Activated T-helper 1 cell treated with Interleukin-2 at 50 U/mL for 16 hours (primary cell): Measurements from ENCODE around the gene NOTCH2.

ENCODE experiments used
- DNase-seq: peaks from one replicate; pipeline ENCODE4 v3.0.0-alpha.2; 2020; ENCODE audit warnings: low read depth

The NOTCH2 gene

DNA sequence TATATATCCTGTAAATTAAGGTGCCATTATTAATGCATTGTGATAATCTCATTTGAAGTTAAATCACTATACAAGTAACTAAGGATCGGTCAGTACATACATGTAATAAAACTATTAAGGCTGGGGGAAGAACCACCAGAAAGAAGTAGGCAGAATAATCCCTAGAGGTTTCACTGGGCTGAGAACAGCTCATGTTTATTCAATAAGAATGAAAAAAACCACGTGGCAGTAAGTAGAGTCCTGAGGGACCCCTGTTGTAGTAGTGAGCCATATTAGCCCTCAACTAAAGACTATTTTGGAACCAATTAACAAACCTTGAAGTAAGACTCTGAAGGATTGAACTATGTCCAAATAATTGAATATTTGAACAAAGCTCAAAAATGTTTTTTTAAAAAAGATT is 126.2 kb downstream of the NOTCH2 start:
- DNase-seq: no peak

DNA sequence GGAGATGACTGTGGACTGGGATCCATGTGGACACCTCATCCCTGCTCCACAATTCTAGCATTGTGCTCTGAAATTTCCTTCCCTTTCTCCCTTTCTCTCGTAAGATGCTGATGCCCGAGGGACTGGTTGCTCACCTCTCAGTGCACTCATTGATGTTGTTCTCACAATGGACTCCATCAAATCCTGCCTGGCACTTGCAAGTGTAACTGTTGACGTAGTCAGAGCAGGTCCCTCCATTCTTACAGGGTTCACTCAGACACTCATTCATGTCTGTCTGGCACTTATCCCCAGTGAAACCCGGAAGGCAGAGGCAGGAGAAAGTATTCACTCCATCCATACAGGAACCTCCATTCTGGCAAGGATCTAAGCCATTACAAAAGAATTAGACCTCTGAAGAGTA is 128.1 kb downstream of the NOTCH2 start:
- DNase-seq: no peak

DNA sequence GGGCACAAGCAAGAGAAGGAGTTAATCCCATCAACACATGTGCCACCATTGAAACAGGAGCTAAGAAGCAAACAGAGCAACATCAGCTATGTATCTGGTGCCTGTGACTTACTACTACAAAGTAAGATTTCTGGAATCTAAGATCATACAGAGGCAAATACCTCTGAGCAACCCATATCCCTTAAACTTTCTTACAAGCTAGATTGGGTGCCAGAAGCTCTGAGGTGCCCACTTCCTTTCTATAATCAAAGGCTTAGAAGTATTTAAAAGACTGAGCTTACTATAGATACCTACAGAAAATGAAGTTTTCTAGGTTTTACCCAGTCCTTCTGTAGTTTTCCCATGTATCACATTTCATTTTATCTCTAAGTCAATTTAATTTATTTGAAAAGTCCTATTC is 128.8 kb downstream of the NOTCH2 start:
- no peak for DNase-seq

DNA sequence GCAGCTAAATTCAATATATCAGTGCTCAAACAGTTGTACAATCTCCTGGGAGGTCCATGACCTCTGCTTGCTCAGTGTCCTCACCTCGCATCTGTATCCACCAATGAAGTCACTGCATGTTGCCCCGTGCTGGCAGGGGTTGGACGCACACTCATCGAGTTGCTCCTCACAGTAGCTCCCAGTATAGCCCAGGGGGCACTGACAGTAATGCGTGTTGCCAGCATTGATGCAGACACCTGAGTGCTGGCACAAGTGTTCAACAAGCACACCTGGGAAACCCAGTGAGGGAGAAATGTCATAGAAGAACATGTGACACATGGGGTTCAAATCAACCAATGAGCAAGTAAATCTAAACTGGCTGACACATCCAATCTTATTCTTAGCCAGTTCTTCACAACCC is 132.3 kb downstream of the NOTCH2 start:
- DNase-seq: no peak

DNA sequence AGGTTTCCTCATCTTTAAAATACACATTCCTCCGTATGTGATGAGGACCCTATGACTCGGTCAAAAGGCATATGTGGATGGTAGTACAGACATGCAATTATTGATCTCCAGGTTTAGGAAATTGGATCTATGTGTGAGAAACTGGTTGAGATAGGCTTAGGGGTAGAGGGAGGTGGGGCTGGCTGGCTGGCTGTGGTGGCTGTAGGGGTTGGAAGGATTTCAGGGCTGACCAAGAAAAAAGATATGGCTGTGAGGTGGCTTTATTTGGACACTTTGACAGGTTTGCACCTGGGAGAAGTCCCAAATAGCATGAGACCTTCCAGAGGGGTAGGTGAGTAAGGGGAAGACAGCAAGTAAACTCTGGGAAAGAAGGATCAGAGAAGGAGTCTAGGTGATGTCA is 133.5 kb downstream of the NOTCH2 start:
- DNase-seq: no peak

DNA sequence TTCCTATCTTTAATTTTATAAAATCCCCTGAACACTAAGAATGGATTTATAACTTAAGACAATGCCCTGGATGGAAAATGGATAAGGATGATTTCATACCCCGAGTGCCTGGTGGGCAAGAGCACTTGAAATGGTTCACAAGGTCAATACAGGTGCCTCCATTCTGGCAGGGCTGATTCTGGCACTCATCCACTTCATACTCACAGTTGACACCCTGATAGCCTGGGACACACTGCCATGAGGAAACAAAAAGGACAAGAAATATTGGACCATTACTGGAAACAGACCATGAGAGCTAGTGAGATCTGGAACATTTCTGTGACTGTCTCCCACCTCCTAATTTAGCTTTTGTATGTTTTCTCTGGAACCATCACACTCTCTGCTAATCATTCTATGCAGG is 134.1 kb downstream of the NOTCH2 start:
- no peak for DNase-seq

DNA sequence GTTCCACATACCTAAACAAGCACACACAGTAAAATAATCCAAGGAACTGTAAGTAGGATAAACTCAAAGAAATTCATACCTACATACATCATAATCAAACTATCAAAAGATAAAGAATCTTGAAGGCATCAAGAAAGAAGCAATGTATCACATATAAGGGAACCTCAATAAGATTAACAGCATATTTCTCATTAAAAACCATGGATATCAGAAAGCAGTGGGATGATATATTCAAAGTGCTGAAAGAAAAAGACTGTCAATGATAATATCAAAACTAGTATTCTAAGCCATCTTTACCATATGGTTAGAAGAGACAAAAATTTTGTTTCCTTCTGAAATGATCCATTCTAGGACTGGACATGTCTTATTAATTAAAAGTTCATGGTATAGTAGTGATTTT is 136.1 kb downstream of the NOTCH2 start:
- DNase-seq: no peak

DNA sequence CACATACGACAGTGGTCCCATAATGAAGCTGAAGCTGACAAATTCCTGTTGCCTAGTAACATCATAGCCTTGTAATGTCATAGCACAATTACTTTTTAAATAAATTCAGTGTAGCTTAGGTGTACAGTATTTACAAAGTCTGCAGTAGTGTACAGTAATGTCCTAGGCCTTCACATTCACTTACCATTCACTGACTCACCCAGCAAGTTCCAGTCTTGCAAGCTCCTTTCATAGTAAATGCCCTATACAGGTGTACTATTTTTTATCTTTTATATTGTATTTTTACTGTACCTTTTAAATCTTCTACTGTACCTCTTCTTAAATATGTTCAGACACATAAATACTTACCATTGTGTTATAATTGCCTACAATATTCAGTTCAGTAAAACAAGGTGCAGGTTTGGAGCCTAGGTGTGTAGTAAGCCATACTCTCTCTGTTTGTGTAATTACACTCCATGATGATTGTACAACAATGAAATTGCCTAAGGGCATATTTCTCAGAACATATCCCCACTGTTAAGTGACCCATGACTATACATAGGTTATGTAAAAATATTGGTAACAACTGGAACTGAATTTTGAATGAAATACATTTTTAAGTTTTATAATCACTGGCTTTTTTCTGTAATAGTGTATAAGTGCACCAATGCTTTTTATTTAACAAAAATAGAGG is 139.7 kb downstream of the NOTCH2 start:
- no peak for DNase-seq

DNA sequence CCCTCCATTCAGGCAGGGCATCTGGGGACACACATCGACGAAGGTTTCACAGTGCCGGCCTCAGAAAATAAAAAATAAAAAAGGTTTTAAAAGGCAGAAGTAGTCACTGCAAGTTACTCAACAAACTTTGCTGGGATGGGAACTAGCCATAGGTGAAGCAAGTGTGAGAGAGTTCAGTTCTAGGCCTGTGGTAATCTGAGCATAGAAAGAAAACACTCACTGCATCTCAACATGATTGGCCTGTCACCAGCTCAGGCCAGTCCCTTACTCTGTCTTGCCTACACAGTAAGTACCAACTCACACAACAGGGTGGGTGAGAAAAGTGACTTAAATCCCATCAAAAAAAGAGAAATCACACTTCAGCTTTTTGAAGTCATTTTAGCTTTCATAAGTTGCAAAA is 142.9 kb downstream of the NOTCH2 start:
- DNase-seq: no peak

DNA sequence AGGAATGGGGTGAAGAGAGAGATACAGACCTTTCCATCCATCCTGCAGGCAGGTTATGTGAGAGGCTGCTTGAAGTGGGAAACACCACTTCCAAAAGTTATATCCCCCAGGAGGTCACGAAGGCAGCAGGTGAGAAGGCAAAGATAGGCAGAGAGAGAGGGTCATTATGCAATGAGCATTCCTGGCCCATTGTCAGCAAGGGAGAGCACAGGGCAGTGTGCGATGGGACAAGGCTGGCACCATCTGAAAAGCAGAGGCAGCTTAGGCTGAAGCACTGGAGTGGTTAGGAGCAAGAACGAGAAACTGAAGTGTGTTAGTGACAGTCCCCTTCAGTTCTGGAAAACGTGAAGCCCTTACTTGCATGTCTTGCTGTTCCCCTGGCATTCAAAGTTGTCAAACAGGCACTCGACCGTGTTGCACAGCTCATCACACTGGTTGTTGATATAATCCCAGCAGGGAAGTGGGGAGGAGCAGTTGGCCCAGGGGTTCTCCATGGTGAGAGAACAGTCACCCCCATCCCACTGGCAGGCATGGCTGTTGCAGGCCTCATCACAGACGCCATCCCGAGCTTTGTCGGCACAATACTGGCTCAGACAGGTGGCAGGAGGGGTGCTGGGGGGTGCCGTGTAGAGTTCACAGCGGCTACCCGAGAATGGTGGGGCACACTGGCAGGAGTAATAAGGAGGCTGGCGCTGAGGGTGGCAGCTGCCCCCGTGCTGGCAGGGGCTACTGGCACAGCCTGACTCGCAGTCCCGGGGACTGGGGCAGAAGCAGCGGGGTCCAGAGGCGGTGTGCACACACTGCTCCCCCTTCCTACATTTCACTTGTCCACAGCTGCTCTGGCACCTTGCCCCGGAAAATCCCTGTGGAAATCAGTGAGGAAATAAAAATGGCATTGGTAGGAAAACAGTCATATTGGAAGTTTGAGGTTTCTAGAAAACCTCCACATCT is 144.2 kb downstream of the NOTCH2 start:
- no peak for DNase-seq

DNA sequence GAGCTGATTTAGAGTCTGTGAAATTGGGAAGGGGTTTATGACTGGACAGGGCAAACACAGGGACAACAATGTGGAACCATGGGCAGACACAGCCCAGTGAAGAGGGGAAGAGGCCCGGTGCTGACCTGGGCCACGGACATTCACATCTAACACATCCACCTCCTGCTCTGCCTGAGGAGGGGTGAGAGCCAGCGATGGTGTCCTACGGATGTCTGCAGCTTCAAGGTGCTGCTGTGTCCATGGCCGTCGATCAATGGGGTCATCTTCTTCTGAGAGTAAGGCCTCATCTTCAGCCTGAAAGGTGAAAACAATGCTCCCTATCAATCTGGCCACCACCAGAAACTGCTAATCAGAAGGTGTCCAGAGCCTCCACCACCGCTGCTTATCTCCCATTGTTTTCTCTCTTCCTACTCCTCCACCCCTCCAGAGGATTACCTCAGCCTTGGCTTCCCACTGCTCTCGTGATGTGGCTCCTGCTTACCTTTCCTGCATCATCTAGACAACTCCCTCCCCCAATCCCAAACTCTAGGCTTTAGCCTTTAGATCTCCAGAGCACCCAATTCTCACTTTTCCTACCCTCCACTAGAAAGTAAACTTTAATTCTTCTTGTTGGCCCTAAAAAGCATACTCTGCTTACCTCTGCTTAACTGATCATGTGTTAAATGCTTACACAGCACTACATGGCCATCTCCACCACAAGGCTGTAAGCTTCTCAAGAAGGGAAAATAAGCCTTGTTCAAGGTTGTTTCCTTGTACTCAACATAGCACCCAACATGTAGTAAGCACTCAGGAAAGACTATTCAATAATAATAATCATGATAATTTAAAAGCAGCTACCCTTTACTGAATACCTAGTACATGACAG is 149.1 kb downstream of the NOTCH2 start:
- DNase-seq: no peak

DNA sequence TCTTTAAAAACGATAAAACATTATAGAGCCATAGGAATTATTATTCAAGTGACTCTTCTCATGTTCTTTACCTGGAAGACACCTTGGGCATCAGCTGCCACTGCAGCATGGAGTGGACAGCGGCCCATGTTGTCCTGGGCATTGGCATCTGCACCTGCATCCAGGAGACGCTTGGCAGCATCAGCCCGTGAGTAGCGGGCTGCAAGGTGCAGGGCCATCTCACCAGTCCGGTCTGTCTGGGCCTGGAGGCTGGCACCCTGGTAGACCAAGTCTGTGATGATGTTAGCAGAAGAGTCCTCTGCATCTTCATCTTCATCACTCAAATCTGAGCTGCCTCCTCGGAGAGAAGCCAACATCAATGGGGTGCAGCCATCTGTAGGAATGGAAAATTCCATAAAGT is 150.2 kb downstream of the NOTCH2 start:
- no peak for DNase-seq

DNA sequence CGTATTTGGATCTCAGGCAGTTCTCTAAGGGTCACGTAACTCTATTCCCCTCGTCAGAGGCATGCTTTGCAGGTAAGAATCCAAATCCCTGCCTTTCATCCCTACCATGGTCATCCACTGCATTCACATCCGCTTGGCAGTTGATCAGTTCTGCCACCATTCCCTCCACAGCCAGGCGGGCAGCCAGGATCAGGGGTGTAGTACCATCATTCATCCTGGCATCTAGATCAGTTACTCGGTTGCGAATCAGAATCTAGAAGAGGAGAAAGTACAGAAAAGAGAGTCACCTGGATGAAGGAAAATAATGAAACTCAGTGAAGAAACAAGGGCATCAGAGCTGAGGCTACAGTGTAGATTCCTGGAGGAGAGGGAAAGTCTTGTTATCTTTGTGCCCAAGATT is 151.2 kb downstream of the NOTCH2 start:
- no peak for DNase-seq

DNA sequence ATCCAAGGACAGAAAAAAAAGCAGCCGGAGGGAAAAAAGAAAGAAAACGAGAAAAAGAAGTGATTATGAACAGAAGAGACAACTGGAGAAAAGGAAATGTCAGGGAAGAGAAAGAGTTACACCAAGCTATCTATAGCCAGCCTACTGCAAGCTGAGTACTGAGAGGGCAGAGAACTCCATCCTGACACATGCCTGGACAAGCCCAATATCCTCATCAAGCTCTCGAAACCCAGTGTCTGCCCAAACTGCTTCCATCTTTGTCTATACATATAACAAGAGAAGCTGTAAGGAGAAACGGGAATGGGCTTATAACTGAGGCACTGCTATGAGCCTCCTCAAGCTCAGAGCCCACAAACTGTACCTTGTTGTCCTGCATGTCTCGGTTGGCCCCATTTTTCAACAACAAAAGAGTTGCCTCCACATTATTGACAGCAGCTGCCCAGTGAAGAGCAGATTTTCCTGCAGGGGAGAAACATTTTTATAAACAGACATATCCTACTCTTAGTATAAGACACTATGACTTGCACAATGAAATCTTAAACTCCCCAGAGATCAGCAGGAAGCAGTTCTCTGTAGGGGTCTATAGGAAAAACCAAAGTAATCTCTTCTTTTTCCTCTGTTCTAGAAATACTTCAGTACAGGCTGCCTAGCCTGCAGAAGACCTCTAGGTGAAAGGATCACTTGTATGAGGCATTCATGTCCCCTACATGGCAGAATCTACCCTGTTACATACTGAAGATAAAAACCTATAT is 152.0 kb downstream of the NOTCH2 start:
- no peak for DNase-seq

DNA sequence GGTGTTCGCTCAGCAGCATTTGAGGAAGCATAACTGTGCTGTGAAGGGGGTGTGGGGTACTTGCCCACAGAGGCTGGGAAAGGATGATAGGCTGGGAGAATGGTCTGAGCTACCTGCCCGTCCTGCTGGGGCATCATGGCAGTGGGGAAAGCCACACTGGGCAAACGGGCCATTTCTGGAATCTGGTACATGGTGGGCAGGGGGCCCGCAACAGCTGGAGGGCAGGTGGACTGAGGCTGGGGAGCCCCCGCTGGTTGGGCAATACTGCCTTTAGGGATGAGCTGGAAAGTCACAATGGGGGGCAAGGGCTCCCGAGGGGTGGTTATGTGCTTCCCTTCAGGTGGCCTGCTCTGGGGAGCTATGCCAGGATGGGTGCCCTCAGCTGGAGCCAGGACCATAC is 153.9 kb downstream of the NOTCH2 start:
- DNase-seq: no peak

DNA sequence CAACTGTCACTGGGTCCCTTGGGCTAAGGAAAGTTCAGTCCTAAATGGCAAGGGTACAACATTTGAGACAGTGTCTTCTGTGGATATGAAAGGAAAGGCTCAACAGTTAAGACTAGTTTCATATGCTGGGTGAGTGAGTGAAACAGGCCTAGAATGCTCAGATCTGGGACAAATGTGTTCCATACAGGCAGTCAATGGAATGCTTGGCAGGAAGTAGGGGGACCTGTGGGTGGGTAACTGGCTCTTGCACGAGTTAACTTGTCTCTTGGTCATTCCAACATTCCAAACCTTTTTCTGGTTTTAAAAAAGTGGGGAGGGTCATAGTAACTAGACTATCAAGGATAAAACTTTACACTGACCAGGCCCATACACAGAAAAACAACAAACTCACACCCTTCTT is 155.4 kb downstream of the NOTCH2 start:
- no peak for DNase-seq

DNA sequence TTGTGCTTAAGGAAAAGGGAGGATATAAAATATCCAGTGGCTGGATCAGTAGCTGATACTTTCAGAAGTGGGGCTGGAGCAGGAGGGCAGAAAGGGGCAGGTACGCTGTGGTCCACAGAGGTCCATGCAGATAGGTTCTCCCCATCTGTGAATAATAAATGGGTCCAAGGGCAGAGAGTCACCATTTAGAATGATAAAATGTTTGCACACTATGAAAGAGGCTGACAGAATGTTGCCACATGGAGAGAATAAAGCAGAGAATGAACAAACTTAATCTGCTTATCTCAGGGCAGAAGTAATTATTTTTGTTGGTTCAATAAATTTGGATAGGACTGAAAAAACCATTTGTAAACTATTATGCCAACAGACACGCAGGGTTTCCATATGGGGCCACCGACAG is 156.5 kb downstream of the NOTCH2 start:
- DNase-seq: no peak

DNA sequence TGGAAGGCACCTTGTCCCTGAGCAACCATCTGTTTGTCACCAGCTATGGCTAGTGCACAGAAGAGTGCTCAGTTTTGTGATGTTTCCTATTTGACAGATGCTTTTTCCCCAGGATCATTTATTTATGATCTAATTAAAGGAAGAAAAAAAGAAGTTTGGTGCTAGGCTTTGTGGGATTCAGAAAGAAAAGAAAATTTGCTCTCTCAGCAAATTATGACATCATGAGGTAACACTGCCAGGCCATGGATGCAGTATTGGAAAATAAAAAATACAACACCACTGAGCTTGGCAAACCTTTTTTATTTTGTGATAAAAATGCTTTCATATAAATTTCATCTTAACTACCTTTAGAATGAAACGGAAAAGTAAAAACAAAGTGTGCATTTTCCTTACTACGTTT is 157.7 kb downstream of the NOTCH2 start:
- no peak for DNase-seq

DNA sequence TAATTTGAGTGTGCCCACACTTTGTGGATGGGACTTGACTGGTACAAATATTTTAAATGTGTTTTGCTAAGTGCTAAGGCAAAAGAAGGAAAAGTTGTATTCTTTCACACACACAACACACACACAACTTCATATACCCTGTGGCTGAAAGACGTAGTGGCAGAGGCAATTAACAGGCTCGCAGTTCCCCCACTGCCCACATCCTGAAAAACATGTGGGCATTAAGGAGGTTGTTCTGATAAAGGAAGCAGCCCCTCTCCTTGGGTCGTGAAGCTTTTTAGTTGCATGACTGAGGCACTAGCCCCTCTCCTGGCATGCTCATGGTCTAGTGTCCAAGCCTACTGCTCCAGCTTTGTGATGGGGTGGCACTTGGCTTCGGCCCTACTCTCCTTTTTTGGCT is 158.8 kb downstream of the NOTCH2 start:
- no peak for DNase-seq

DNA sequence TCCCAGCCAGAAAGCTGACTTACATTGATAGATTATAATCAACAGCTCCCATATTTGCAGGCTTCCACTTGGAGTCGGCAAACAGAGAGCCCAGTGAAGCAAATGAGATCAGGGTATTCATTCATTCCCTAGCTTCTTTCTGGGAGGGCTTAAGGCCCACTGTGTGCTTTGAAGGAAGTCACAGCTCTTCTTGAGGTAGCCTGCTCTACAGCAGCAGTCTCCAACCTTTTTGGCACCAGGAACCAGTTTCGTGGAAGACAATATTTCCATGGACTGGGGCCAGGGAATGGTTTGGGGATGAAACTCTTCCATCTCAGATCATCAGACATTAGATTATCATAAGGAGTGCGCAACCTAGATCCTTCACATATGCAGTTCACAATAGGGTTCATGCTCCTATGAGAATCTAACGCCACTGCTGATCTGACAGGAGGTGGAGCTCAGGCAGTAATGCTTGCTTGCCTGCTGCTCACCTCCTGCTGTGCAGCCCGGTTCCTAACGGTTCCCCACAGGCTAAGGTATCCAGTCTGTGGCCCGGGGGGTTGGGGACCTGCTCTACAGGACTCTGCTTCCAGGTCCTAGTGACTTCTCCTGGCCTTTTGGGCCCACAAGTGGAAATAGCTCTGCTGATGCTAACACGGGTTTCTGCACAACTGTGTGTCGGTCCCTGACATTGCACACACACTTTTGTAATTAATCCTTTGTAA is 159.4 kb downstream of the NOTCH2 start:
- DNase-seq: no peak

DNA sequence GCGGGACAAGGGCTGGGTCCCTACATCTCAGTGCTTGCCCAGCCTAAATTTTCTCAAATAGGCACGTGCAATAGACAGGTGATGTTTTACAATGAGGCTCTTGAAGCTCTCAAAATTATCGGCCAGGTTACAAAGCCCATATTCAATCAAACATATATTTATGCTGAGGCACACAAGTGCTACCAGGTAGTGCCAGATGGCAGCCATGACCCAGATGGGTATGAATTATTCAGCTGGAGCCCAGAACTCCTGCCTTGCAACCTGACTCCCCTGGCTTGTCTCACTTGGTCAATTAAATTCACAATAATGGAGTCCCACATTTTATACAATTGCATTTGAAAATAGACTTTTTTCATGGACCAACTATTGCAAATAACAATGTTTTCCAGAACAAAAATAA is 160.8 kb downstream of the NOTCH2 start:
- no peak for DNase-seq
